ENCODE data around the gene ADORA2B.
"Not testable (repeated sequence)": the region's sequence is repeated elsewhere in the genome, so short reads cannot be mapped to it uniquely, and the experiment has no call there.

ADORA2B gene

GRCh38 chr17:15957206-15957605 is 12.3 kb downstream of the ADORA2B start:
- DNase-seq, result no peak

- DNase-seq, result no peak
These were observed 12.8 kb downstream of the ADORA2B start for GRCh38 chr17:15957608-15958307.

GRCh38 chr17:15958484-15958854 is 13.5 kb downstream of the ADORA2B start:
- DNase-seq, result no peak

- DNase-seq, result peak; percentile 20
These were observed 18.8 kb downstream of the ADORA2B start for GRCh38 chr17:15963670-15964110.

- peak; percentile 7 for DNase-seq
These were observed 20.6 kb downstream of the ADORA2B start for GRCh38 chr17:15965528-15965927.

GRCh38 chr17:15966183-15966878 is 21.4 kb downstream of the ADORA2B start:
- DNase-seq, result peak; percentile 80

GRCh38 chr17:15966879-15967248 is 21.9 kb downstream of the ADORA2B start:
- DNase-seq, result peak; percentile 56

- DNase-seq, result no peak
These were observed 22.9 kb downstream of the ADORA2B start for GRCh38 chr17:15967706-15968399.

- DNase-seq, result no peak
These were observed 24.5 kb downstream of the ADORA2B start for GRCh38 chr17:15969463-15969862.

GRCh38 chr17:15970500-15970899 is 25.6 kb downstream of the ADORA2B start:
- DNase-seq, result no peak

GRCh38 chr17:15971098-15971678 is 26.3 kb downstream of the ADORA2B start:
- no peak for DNase-seq

GRCh38 chr17:15971882-15972281 is 27.0 kb downstream of the ADORA2B start:
- no peak for DNase-seq

GRCh38 chr17:15972497-15972951 is 27.6 kb downstream of the ADORA2B start:
- no peak for DNase-seq

GRCh38 chr17:15973016-15973415 is 28.1 kb downstream of the ADORA2B start:
- no peak for DNase-seq

- no peak for DNase-seq
These were observed 28.9 kb downstream of the ADORA2B start for GRCh38 chr17:15973834-15974233.

- DNase-seq, result no peak
These were observed 33.0 kb downstream of the ADORA2B start for GRCh38 chr17:15977894-15978293.

- no peak for DNase-seq
These were observed 33.7 kb downstream of the ADORA2B start for GRCh38 chr17:15978606-15979005.

GRCh38 chr17:15979013-15979412 is 34.1 kb downstream of the ADORA2B start:
- DNase-seq, result not testable (repeated sequence)

- DNase-seq, result no peak
These were observed 36.3 kb downstream of the ADORA2B start for GRCh38 chr17:15981208-15981607.

GRCh38 chr17:15981646-15982580 is 37.0 kb downstream of the ADORA2B start:
- no peak for DNase-seq

- no peak for DNase-seq
These were observed 51.4 kb downstream of the ADORA2B start for GRCh38 chr17:15996322-15996721.

- no peak for DNase-seq
These were observed 53.2 kb downstream of the ADORA2B start for GRCh38 chr17:15998031-15998562.

Measured in NCI-H146 (cell line).